IMR-90 (cell line): ENCODE measurements around the gene SSR3. TPM values are rescaled to one million over a fixed set of nuclear protein-coding genes. Genes with fewer than 3 reads are reported as not detected.

ENCODE experiments used
- ATAC-seq: fragments of 200-7000 bp; cut with Tn5 transposase; 2 replicates; pipeline ENCODE4 v1.9.1; 2020; ENCODE audit warnings: low read depth, mild to moderate bottlenecking, moderate library complexity
- Bru-seq: library from RNA; stranded (reverse); fragments of 400-500 nt; gene quantifications from one replicate; lab custom pipeline; 2021; lab: Mats Ljungman, UMichigan
- BruChase-seq, 2 experiments: library from RNA; stranded (reverse); fragments of 400-500 nt; gene quantifications; one replicate each; lab custom pipeline; 2021; lab: Mats Ljungman, UMichigan
- BruUV-seq: library from RNA; stranded (reverse); fragments of 400-500 nt; replicated peaks from 2 replicates; lab custom pipeline; 2021; lab: Mats Ljungman, UMichigan
- CTCF ChIA-PET: fragments of 300-600 bp; formaldehyde crosslinking; extraction: SDS; loops from one replicate; lab custom pipeline; 2021; ENCODE audit warnings: antibody characterized with exemption; lab: Yijun Ruan, JAX
- POLR2A ChIA-PET: fragments of 300-600 bp; sonication (Branson Sonifier 250); formaldehyde crosslinking; loops from one replicate; lab custom pipeline; 2022; ENCODE audit warnings: antibody characterized with exemption; ENCODE audit not compliant: unreplicated experiment; lab: Charles Lee
- DNase-seq: peaks from one replicate; pipeline ENCODE4 v3.0.0; 2013
- H2AFZ ChIP-seq: replicated peaks from 2 replicates; pipeline ENCODE3; 2013; ENCODE audit warnings: low read length, mild to moderate bottlenecking; ENCODE audit not compliant: poor library complexity
- H2AK5ac ChIP-seq: 2 replicates; pipeline ENCODE4 v1.6.1; 2013; ENCODE audit warnings: low read depth, low read length, inconsistent platforms
- H2AK9ac ChIP-seq: replicated peaks from 2 replicates; pipeline ENCODE3; 2013; ENCODE audit warnings: mild to moderate bottlenecking, low read depth, low read length, moderate library complexity; ENCODE audit not compliant: poor library complexity
- H2BK120ac ChIP-seq: 2 replicates; pipeline ENCODE4 v1.6.1; 2013; ENCODE audit warnings: low read depth, low read length, inconsistent platforms
- H2BK15ac ChIP-seq: 3 replicates; pipeline ENCODE4 v1.6.1; 2013; ENCODE audit warnings: low read depth, low read length, inconsistent platforms
- H2BK20ac ChIP-seq: 2 replicates; pipeline ENCODE4 v1.6.1; 2013; ENCODE audit warnings: low read depth, mild to moderate bottlenecking, inconsistent platforms, low read length, moderate library complexity
- H2BK5ac ChIP-seq: 2 replicates; pipeline ENCODE4 v1.6.1; 2013; ENCODE audit warnings: mild to moderate bottlenecking, low read depth, low read length, inconsistent platforms; ENCODE audit not compliant: poor library complexity, severe bottlenecking
- H3K14ac ChIP-seq: replicated peaks from 2 replicates; pipeline ENCODE4 v1.6.1; 2013; ENCODE audit warnings: low read depth, low read length, inconsistent platforms
- H3K18ac ChIP-seq: 2 replicates; pipeline ENCODE4 v1.6.1; 2013; ENCODE audit warnings: low read depth, low read length, control low read depth
- H3K23ac ChIP-seq: 2 replicates; pipeline ENCODE4 v1.6.1; 2013; ENCODE audit warnings: low read depth, low read length, inconsistent platforms
- H3K27ac ChIP-seq: 2 replicates; pipeline ENCODE4 v1.5.1; 2013; ENCODE audit warnings: mild to moderate bottlenecking, control low read depth, low read length; ENCODE audit not compliant: insufficient read depth
- H3K27me3 ChIP-seq: 2 replicates; pipeline ENCODE4 v1.6.1; 2013; ENCODE audit warnings: low read length; ENCODE audit not compliant: control insufficient read depth, insufficient read depth
- H3K36me3 ChIP-seq: 2 replicates; pipeline ENCODE4 v1.6.1; 2013; ENCODE audit warnings: low read length, mixed read lengths; ENCODE audit not compliant: control insufficient read depth, insufficient read depth
- H3K4ac ChIP-seq: 2 replicates; pipeline ENCODE4 v1.6.1; 2013; ENCODE audit warnings: low read depth, low read length, inconsistent platforms
- H3K4me1 ChIP-seq: 2 replicates; pipeline ENCODE4 v1.6.1; 2013; ENCODE audit warnings: low read length, mixed read lengths; ENCODE audit not compliant: control insufficient read depth, insufficient read depth
- H3K4me2 ChIP-seq: 2 replicates; pipeline ENCODE4 v1.6.1; 2013; ENCODE audit warnings: low read depth, mild to moderate bottlenecking, control low read depth, low read length, moderate library complexity
- H3K4me3 ChIP-seq: 2 replicates; pipeline ENCODE4 v1.5.1; 2013; ENCODE audit warnings: low read depth, mild to moderate bottlenecking, control low read depth, low read length, moderate library complexity; ENCODE audit not compliant: insufficient read depth
- H3K56ac ChIP-seq: 2 replicates; pipeline ENCODE4 v1.6.1; 2013; ENCODE audit warnings: low read length, inconsistent platforms; ENCODE audit not compliant: insufficient read depth; ENCODE audit errors: extremely low read depth
- H3K79me1 ChIP-seq, 2 experiments: 2 replicates each; pipeline ENCODE4 v1.6.1; 2013; ENCODE audit warnings: low read length in 2 of 2, inconsistent platforms in 1 of 2, low read depth in 1 of 2
- H3K9ac ChIP-seq: 2 replicates; pipeline ENCODE4 v1.6.1; 2013; ENCODE audit warnings: low read depth, low read length, control low read depth
- H3K9me1 ChIP-seq: 2 replicates; pipeline ENCODE4 v1.6.1; 2013; ENCODE audit warnings: low read length, inconsistent platforms; ENCODE audit not compliant: insufficient read depth
- H3K9me3 ChIP-seq: 2 replicates; pipeline ENCODE4 v1.6.1; 2013; ENCODE audit warnings: low read length; ENCODE audit not compliant: control insufficient read depth, insufficient read depth
- H4K20me1 ChIP-seq: 2 replicates; pipeline ENCODE4 v1.6.1; 2013; ENCODE audit warnings: low read length, inconsistent platforms; ENCODE audit not compliant: insufficient read depth
- H4K5ac ChIP-seq: 2 replicates; pipeline ENCODE4 v1.6.1; 2013; ENCODE audit warnings: mild to moderate bottlenecking, low read depth, low read length, control low read depth
- H4K8ac ChIP-seq, 2 experiments: 2 replicates each; pipeline ENCODE4 v1.6.1; 2013; ENCODE audit warnings: low read depth in 2 of 2, low read length in 2 of 2, control low read depth in 1 of 2, inconsistent platforms in 1 of 2
- H4K91ac ChIP-seq: 2 replicates; pipeline ENCODE4 v1.6.1; 2013; ENCODE audit warnings: low read depth, low read length, inconsistent platforms; ENCODE audit not compliant: insufficient read depth
- BHLHE40 ChIP-seq: fragments of 150-350 bp; IDR thresholded peaks from 2 replicates; pipeline ENCODE4 v1.6.1; 2016; ENCODE audit warnings: mild to moderate bottlenecking, low read depth, low read length
- FOS ChIP-seq: fragments of 150-350 bp; IDR thresholded peaks from 2 replicates; pipeline ENCODE4 v1.6.1; 2016; ENCODE audit warnings: low read depth, low read length
- MAFK ChIP-seq: IDR thresholded peaks from 2 replicates; pipeline ENCODE4 v1.6.1; 2012; ENCODE audit warnings: low read depth, low read length, improper control_type of control experiment
- MXI1 ChIP-seq: IDR thresholded peaks from 2 replicates; pipeline ENCODE4 v1.6.1; 2012; ENCODE audit warnings: low read depth, mild to moderate bottlenecking, low read length, moderate library complexity, borderline replicate concordance
- NFE2L2 ChIP-seq: fragments of 150-350 bp; IDR thresholded peaks from 2 replicates; pipeline ENCODE4 v1.6.1; 2016; ENCODE audit warnings: low read depth, mild to moderate bottlenecking, low read length
- POLR2A ChIP-seq: IDR thresholded peaks from 2 replicates; pipeline ENCODE4 v1.6.1; 2012; ENCODE audit warnings: mild to moderate bottlenecking, low read depth, low read length
- RAD21 ChIP-seq: IDR thresholded peaks from 2 replicates; pipeline ENCODE4 v1.6.1; 2012; ENCODE audit warnings: low read length, improper control_type of control experiment
- WGBS, 2 experiments: methylation state at CpG; one replicate each; pipeline versions ENCODE4 v1.1.5 to v1.1.7; 2013; ENCODE audit warnings: missing lambda C conversion rate in 2 of 2; ENCODE audit not compliant: insufficient read length in 1 of 2; ENCODE audit errors: extremely low coverage in 2 of 2; 5-methylcytosine and 5-hydroxymethylcytosine counted together
- dilution Hi-C: fragments of 300-500 bp; cut with HindIII; formaldehyde crosslinking; loops from one replicate; pipeline ENCODE4 v1.14.3; 2018; ENCODE audit warnings: low sequenced_read_pairs; ENCODE audit not compliant: unreplicated experiment
- in situ Hi-C: fragments of 300-500 bp; cut with MboI; formaldehyde crosslinking; loops from 3 replicates; pipeline ENCODE4 v1.14.3; 2019; ENCODE audit warnings: low sequenced_read_pairs, inconsistent platforms, mixed read lengths
- intact Hi-C: fragments of 100-400 bp; cut with micrococcal nuclease; formaldehyde crosslinking; loops from 2 replicates; pipeline ENCODE4 v1.10.0; 2022
- long read RNA-seq: library from polyadenylated mRNA; unstranded; transcript quantifications from one replicate; pipeline ENCODE4 v2.0.0, GENCODE V29; 2021; ENCODE audit not compliant: unreplicated experiment
- polyA plus RNA-seq, 3 experiments: library from polyadenylated mRNA; depleted of rRNA; stranded (reverse); fragments of >200 nt; gene quantifications; 2 replicates each; pipeline ENCODE4 v1.2.3, GENCODE V29; 2012; ENCODE audit warnings: low replicate concordance in 1 of 3
- total RNA-seq: library from RNA; depleted of rRNA; stranded (reverse); fragments of >200 nt; gene quantifications from 2 replicates; pipeline ENCODE4 v1.2.3, GENCODE V29; 2012; rRNA removed
- TF ChIP-seq, protein P1 (sequence below): fragments of 150-350 bp; IDR thresholded peaks from 2 replicates; pipeline ENCODE4 v1.6.1; 2016; ENCODE audit warnings: low read depth, mild to moderate bottlenecking, low read length, moderate library complexity, borderline replicate concordance
- TF ChIP-seq, protein P2 (sequence below): conservative IDR thresholded peaks from 2 replicates; pipeline ENCODE4 v1.5.1; 2012; ENCODE audit warnings: mild to moderate bottlenecking, low read depth, low read length, improper control_type of control experiment
- TF ChIP-seq, protein P3 (sequence below): fragments of 150-350 bp; IDR thresholded peaks from 2 replicates; pipeline ENCODE4 v1.6.1; 2017; ENCODE audit warnings: mild to moderate bottlenecking, antibody characterized with exemption, low read length, low read depth

SSR3 gene
- total RNA-seq = 606 and 608 TPM in 2 replicates
- 216 and 246 TPM in 2 replicates for polyA plus RNA-seq (2012; rRNA removed)
- polyA plus RNA-seq (2012; cell fraction: cytosol; rRNA removed) = 33.1 and 84.5 TPM in 2 replicates
- 19.9 and 62.0 TPM in 2 replicates for polyA plus RNA-seq (2012; cell fraction: nucleus; rRNA removed; ENCODE audit: low replicate concordance)
- percentile 99 among the genes with signal in this experiment for Bru-seq, nascent RNA
- percentile 99 among the genes with signal in this experiment for BruChase-seq, experiment 1, labeled RNA remaining after a 6-hour chase
- percentile 98 among the genes with signal in this experiment for BruChase-seq, experiment 2, labeled RNA remaining after a 2-hour chase
- long read RNA-seq, transcript SSR3-204 (4 exons, 873 nt) = minor isoform, 9 of 437 reads
- long read RNA-seq, transcript SSR3-205 (5 exons, 1,039 nt) = minor isoform, 5 of 437 reads
- long read RNA-seq, transcript SSR3-201 (5 exons, 3,716 nt) = major isoform, 313 of 437 reads
- long read RNA-seq, partial matches to known transcripts = 3 of 437 reads
- long read RNA-seq, other reads (novel, unspliced or antisense) = 106 of 437 reads

DNA sequence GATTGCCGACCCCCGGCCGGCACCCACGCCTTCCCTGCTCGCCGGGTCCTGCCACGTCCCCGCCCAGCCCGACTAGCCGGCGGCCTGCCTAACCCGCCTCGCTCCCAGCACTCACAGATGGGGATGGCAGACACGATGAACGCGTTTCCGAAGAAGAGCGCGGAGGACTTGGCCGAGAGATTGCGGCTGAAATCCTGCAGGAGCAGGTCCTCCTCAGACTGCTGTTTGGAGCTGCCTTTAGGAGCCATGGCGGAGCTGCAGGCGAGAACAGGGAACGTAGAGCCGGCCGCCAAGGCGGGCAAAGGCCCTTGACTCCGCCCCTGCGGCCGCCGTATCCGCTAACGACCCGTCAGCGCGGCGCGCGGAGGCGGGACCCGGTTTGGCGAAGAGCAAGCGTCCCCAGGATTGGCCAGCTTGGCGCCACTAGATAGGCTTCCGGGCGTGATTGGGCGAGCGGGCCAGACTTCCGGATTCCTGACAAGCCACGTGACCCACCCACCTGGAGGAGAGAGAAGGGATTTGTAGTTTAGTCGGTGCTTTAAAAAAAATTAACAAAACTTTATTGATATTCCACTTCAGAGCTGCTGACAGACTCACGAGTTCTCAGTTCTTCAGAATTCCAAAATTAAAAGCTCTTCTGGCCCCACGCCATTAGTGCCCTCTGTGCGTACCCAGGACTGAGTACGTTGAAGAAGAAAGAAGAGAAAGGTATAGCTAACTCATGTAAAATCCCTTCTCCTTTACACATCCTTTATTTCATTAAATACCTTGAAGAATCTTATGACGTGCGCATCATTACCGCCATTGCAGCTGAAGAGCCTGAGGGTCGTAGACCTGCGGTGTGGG lies at the start of gene SSR3:
TSS of gene SSR3 (minus strand) at position 276 of the 846 bp plus-strand sequence. CDS start at position 248, 28 bp downstream.
- Histone ChIP-seq H2BK120ac (peak within 1 kb of the TSS; percentile 89), H3K14ac (peak within 1 kb of the TSS; percentile 100), H4K8ac (peak within 1 kb of the TSS; percentile 92 to 97), H3K27ac (peak within 1 kb of the TSS; percentile 100), H3K4me2 (peak within 1 kb of the TSS; percentile 92), H3K4ac (peak within 1 kb of the TSS; percentile 100), H2AK5ac (peak within 1 kb of the TSS; percentile 99), H2AFZ (peak within 1 kb of the TSS; percentile 96), H3K18ac (peak within 1 kb of the TSS; percentile 96), H2BK5ac (peak within 1 kb of the TSS; percentile 98), H4K20me1 (peaks cover 20% of the 10 kb centered on the region; the same call in 1 of the 2 replicates), H3K9me1 (peaks cover 3% of the 10 kb centered on the region; the same call in 1 of the 2 replicates), H3K9ac (peak within 1 kb of the TSS; percentile 100), H2AK9ac (peak within 1 kb of the TSS; percentile 97), H3K4me1 (peaks cover 9% of the 10 kb centered on the region), H3K36me3 (peaks cover 15% of the 10 kb centered on the region), H3K9me3 (no peaks in the 10 kb centered on the region), H4K91ac (peak within 1 kb of the TSS; percentile 98), H2BK20ac (no peak within 1 kb of the TSS), H4K5ac (peak within 1 kb of the TSS; percentile 86), H3K56ac (peak within 1 kb of the TSS; percentile 97), H3K4me3 (peak within 1 kb of the TSS; percentile 76), H3K23ac (peak within 1 kb of the TSS; percentile 99), H3K79me1 (peaks cover 0 to 18% of the 10 kb centered on the region in 2 experiments; a peak in 2 of 4 replicates), H2BK15ac (peak within 1 kb of the TSS; percentile 73; the same call in 1 of the 3 replicates), H3K27me3 (no peaks in the 10 kb centered on the region)
- in situ Hi-C loops = no loop called here
- 0% methylated on average over 27 of the region's 60 CpGs; no CpG with 5 or more reads in 1 of the 2 experiments for WGBS, 2 experiments
- ChIA-PET POLR2A (interaction anchor here (0.5 to 1.1 kb wide), 5 partner anchors 15 to 534 kb away, joined by 3 to 5 read pairs (median 3); no protein-coding TSS in a partner anchor), CTCF (interaction anchor here (1.3 to 1.6 kb wide), 3 partner anchors 20 to 582 kb away, joined by 3 to 5 read pairs (median 4); no protein-coding TSS in a partner anchor)
- ATAC-seq = peak; percentile 97
- dilution Hi-C loops = no loop called here
- BruUV-seq = no TSS peak
- peak; percentile 100 for DNase-seq
- intact Hi-C loops = loop anchor here (1.0 to 5.0 kb wide), 5 partner anchors 110 to 582 kb away; partner anchors contain the start of gene TIPARP
- TF ChIP-seq MXI1 = 0 out of 2 replicates have a peak, but pooled peaks have one; percentile 47
- 0 out of 2 replicates have a peak, but pooled peaks have one; percentile 5 for TF ChIP-seq RAD21
- TF ChIP-seq, protein P1, sequence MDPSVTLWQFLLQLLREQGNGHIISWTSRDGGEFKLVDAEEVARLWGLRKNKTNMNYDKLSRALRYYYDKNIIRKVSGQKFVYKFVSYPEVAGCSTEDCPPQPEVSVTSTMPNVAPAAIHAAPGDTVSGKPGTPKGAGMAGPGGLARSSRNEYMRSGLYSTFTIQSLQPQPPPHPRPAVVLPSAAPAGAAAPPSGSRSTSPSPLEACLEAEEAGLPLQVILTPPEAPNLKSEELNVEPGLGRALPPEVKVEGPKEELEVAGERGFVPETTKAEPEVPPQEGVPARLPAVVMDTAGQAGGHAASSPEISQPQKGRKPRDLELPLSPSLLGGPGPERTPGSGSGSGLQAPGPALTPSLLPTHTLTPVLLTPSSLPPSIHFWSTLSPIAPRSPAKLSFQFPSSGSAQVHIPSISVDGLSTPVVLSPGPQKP = no peak
- TF ChIP-seq NFE2L2 = no peak
- peak; percentile 83 for TF ChIP-seq FOS
- TF ChIP-seq, protein P2, sequence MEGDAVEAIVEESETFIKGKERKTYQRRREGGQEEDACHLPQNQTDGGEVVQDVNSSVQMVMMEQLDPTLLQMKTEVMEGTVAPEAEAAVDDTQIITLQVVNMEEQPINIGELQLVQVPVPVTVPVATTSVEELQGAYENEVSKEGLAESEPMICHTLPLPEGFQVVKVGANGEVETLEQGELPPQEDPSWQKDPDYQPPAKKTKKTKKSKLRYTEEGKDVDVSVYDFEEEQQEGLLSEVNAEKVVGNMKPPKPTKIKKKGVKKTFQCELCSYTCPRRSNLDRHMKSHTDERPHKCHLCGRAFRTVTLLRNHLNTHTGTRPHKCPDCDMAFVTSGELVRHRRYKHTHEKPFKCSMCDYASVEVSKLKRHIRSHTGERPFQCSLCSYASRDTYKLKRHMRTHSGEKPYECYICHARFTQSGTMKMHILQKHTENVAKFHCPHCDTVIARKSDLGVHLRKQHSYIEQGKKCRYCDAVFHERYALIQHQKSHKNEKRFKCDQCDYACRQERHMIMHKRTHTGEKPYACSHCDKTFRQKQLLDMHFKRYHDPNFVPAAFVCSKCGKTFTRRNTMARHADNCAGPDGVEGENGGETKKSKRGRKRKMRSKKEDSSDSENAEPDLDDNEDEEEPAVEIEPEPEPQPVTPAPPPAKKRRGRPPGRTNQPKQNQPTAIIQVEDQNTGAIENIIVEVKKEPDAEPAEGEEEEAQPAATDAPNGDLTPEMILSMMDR = no peak
- TF ChIP-seq BHLHE40 = peak; percentile 62
- TF ChIP-seq, protein P3, sequence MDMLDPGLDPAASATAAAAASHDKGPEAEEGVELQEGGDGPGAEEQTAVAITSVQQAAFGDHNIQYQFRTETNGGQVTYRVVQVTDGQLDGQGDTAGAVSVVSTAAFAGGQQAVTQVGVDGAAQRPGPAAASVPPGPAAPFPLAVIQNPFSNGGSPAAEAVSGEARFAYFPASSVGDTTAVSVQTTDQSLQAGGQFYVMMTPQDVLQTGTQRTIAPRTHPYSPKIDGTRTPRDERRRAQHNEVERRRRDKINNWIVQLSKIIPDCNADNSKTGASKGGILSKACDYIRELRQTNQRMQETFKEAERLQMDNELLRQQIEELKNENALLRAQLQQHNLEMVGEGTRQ = peak; percentile 99
- TF ChIP-seq MAFK = no peak
- peak; percentile 97 for TF ChIP-seq POLR2A
